OCI-M1 (cell line): ENCODE data around the gene ZNF423.

Experiments
- DNase-seq: peaks from one replicate; lab custom pipeline; 2025; lab: John Stamatoyannopoulos, UW

ZNF423 gene

DNA sequence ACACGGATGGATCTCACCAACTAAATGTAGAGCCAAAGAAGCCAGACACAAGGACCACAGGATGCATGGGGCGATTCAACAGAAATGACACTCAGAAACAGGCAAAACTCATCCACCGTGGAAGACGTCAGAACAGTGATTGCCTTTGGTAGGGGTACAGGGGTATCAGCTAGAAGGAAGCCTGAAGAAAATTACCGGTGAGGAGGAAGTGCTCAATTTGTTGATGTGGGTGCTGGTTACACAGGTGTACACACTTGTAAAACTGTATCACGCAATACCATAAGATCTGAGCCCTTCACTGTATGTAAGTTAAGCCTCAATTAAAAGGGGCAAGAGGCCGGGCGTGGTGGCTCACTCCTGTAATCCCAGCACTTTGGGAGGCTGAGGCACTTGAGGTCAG lies 256.2 kb downstream of the ZNF423 start:
- DNase-seq, result no peak

DNA sequence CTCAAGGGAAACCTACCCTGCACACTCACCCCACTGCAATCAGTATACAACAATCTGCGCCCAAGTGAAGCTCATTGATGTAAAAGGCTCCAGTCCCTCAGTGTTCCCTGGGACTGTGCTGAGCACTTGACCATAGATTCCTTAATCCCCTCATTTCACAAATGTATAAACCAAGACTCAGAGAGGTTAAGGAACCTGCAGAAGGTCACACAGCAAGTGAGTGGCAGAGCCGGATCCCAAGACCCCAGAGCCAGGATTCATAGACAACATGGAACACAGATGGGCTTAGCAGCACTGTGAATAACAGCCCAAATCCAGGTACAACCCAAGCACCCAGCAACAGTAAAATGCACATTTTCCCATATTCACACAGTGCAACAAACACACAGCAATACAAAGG lies 256.6 kb downstream of the ZNF423 start:
- DNase-seq, result no peak

DNA sequence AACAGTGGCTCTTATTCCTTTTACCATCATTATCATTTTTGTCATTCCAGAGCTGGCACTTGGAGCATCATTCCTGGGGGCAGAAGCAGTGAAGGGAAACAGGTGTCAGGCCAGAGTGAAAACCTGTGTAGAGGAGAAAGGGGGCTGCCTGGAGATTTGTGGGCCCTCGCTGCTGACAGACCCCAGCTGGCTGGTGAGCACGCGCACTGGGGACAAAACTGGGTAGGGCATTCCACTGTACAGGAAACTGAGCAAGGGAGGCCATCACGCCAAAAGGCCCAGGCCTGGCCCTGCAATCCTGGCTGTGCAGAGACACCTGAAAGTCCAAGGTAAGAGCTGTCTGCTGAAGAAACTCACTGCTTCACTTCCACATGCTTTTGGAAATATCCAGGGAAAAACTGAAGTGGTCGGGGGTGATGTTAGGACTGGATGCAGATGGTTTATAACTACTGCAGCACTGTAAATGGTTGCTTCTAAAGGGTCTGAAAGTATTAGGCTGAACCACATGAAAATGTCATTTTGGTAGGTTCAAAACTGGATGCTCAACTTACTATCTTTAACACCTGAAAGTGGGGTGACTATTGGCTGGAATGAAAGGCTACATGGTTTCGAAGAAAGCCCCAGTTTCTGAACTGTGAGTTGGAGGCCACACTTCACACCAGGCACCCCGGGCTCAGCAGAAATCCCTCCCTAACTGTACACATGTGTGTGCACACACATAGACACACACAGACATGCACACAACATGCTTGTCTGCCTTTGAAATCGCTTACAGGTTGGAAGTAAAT lies 257.3 kb downstream of the ZNF423 start:
- DNase-seq, result no peak

DNA sequence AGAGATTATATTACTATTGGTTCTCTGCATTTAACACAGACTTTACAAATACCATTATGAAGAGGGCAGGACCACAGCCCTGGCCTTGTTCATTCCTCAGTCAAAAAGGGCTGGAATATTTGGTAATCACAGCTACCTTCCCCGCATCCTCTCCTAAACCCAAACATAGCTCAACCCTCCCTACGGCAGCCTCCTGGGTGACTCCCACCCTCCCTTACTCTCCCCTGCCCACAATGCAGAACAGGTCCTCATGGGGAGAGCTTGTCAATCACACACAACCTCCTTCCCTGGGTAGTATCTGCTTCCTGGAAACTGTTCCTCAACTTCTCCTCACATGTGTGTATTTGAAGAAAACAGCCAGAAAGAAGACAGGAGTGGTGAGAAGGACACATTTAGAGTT lies 258.1 kb downstream of the ZNF423 start:
- DNase-seq, result no peak

DNA sequence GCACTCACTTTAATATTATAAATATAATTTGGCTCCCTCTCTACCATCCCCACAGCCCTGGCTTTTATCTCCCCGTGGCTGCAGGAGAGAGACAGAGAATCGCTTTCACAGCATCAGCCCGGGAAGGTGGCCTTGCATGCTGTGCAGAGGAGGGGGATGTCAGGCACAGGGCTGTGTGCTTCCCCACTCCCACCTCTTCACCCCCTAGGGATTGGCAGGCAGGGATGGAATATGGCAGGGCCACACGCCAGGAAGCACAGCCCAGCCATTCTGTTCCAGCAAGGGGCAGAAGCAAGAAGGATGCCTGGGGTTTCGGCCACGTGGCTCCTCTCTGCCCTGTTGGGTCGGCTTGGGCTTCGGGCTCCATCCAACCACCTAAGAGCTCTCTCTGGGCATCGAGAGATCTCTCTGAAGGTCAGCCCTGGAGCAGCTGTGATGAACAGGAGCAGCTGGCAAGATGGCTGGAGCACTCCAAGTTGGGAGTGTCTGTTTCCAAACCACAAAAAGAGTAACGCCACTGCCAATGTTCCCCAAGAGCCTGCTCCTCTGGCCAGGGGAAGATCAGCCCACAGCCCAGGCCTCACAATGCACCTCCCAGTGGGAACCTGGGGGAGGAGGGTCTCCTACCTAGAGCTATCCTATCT lies 259.1 kb downstream of the ZNF423 start:
- DNase-seq, result no peak

DNA sequence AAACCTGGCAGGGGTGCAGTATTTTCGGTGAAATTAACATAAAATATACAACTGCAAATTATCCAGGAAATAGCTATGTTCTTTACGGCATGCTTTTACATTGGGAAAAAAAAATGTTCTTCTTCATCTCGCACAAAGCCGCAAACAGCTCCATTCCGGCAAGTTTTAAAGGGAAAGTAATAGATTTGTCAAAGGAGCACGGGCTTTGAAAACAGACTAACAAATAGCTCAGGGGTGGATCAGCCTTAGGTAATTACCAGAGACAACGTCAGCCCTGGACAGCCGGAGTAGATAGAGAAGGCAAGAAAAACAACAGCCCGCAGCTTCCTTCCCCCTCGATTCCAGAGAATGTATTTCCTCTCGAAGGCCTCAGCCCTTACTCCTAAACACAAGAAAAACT lies 259.8 kb downstream of the ZNF423 start:
- no peak for DNase-seq

DNA sequence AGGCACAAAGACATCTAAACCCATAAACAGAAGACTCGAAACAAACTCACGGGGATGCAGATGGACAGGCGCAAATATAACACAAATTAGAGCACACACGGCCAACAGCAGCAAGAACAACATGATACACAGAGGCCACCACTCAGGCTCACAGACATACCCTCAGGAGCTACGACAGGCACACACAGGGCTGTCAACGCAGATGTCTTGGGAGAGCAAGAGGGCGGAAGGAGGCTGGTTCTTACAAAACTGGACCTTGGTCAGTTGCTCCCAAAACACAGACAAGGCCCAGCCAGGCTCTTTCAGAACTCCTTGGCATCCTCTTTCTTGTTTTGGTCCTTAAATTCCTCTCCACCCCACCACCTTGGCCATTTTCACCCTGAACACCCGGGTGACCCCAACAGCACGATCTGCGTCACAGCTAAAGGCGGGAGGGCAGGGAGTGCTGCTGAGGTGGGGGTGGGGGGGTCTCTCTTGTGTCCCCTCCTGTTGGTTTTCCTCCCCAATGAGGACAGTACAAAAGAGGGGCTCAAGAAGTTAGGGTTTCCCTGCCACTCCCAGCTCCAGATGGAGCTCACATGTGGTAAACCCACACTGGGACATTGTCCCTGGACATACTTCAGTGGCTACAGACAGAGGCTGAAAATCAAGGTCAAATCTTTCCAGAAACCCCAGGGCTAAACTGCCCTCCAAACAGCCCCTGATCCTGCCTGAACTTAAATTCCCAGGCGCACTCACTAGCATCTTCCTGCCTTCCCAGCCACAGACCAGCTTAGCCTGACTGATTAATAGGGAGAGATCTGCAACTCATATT lies 261.0 kb downstream of the ZNF423 start:
- DNase-seq, result no peak

DNA sequence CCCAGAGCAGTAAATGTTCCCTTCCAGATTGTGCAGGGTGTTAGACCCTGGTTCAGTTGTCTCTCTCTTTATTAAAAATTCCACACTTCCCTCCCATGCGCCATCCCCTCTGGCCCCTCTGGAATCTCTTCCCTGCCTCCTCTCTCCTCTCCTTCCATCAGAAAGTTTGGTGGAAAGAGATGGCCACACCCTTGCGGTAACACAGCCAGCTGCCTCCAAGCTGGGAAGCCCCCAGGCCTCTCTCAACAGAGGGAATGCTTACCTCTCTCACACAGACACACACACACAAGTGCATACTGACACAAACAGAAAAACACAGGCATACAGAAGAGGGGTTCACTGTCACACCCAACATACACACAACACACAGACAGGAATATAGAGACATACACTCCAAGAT lies 261.8 kb downstream of the ZNF423 start:
- no peak for DNase-seq

DNA sequence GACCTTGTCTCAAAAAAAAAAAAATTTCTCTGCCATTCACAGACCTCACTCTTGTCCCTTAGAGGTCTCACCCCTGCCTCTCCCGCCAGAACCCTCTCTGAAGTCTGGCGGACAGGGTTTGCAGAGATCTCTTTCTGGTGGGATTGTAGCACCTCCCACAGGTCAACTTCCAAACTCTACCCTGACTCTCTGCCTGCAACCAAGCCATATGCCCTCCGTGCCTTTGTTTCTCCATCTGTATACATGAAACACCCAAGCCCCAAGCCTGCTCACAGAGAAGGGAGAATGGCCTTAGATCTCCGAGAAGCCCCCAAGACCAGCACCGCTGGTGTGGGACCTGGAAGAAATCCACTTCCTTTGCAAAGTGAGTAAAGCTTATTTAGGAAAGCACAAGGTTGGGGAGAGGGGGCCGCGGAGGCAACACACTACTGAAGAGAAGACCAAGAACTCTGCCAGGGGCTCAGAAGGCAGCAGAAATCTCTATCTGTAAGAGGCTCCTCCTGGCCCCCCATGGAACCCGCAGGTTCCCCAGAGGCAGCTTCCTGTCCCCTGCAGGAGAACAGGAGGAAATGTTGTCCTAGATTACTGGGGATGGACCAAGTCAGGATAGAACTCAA lies 262.4 kb downstream of the ZNF423 start:
- DNase-seq, result no peak

DNA sequence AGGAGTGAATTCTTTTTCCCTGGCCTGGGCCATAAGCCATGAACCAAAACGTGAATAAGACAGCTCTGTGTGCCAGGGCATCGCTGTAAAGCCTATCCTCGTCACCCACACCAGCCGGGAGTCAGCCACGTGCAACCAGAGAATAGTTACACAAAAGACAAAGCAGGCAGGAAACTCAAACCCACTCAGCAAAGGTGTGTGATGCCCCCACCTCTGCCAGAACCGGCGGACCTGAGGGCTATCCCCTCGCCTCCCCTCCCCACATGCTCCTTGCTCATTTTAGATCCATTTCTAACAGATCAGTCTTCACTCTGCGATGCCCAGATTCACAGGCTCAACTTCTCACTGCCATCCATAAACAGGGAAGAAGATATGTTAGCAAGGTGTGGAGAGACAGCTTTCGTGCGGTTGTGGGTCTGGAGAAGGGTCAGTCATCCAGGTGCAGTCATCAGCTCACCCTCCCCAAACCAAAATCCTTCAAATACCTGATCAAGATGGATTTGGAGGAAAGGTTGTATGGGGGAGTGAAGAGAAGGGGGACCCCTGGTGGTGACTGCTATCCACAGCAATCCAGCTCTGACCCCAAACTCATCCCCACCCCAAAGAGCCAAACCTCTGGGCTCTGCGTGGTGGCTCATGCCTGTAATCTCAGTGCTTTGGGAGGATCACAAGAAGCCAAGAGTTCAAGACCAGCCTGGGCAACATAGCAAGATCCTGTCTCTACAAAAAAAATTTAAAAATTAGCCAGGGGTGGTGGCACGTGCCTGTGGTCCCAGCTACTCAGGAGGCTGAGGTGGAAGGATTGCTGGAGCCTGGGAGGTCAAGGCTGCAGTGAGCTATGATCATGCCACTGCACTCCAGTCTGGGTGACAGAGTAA lies 263.1 kb downstream of the ZNF423 start:
- peak; percentile 1 for DNase-seq

DNA sequence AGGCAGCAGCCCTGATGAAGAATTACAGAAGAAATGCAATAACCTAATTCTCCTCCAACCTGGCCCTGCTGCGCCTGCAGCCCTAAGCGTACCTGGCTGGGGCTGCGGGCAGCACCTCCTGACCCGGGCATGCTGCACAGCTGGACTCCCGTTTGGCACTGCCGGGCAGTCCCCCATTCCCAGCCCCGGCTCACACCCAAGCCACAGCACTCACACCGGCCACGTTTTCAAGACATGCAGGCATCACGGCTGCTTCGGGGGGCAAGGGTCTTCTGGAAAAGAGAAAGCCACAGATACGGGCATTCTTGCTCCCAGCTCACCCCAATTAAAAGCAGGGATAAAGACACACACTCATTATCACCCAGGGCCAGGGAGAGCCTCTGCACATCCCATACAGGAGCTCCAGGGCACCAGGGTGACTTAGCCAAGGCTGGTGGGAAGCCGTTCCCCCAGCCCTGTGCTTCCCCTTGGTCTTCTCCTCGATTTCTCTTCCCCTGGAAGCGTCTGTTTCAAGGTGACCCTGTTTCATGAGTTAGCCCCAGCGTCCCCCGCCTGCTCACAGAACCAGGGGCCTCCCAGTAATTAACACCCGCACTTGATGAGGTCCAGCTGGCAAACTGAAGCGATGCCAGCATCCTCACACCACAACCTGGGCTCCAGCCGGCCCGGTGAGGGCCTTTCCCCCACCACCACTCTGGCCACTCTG lies 265.6 kb downstream of the ZNF423 start:
- no peak for DNase-seq

DNA sequence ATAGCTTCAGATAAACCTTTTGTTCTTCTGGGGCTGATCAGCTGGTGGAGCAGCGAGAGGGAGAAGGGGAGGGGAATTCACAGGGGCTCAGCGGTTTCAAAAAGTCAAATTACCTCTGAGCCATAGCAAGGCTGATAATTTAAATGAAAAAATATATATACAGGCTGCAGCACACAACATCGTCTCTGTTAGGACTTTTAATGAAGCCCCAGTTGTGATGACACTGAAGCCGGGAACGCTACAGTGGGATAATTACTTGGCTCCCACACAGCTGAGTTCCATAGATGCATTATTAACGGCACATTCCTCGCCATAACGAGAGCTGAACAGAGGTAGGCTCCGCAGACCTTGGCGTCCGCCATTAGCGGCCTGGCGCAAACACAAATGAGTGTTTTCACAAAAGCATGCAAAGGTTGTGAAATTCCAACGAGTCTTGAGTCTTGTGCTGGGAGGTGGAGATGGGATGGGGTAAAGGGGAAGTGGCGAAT lies 266.3 kb downstream of the ZNF423 start:
- DNase-seq, result no peak

DNA sequence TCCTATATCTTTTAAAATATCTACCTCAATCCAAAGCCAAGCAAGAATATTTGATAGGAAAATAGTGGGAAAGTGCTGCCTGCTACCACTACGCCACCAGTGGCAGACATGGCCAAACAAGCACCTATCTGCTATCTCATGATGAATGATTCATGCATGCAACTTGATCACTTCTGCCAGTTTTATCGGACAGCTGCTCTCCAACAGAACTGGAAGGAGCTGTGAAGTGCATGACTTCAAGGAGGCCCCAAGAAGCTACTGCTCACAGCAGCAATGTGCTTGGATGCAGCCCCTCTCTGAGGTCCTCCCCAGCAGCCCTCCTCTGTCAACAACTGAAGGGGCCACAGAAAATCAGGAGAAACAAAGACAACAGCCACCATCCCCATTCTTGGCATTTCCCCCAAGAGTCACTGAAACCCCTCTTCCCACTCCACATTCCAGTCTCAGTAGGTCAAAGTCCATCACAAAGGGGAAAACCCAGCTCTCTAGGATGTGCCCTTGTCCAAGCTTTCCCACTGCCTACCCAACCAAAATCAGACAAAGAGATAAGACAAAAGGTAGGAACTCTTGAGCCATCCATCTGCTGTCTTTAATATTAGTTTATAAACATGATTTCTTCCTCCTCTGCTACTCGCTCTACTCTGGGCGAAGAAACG lies 267.1 kb downstream of the ZNF423 start:
- DNase-seq, result no peak

DNA sequence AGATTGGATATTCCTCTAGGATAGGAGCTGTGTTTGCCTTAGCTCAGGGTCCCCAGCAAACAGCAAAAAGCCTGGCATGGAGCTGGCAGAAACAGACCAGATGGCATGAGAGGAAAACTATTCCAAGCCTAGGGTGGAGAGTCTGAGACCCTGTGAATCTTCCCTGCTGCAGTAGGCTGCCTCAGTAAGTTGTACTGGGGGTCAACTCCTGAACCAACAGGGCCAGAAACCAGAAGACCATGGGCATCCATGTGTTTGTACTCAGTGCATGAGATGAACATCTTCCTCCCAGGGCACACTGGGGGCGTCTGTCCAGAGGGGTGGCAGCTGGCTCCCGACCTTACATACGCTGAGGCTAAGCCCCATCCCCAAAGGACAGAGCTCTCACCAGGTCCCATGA lies 267.9 kb downstream of the ZNF423 start:
- no peak for DNase-seq

DNA sequence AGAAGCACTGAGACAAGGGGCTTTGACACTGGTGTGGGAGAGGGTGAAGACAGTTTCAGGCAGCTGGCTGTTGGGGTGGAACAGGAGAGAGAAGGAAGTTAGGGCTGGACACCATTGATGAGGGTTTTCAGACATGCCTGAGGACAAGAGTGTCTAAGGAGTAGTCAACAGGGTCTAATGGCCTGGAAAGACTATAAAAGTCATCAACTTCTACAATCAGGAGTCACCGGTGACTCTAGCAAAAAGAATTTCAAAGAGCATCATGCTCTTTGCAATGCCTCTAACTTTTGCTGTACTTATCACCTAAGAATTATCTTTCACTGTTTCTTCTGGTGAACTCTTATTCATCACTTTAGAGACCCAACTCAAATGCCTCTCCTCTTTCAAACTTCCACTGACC lies 268.4 kb downstream of the ZNF423 start:
- no peak for DNase-seq

DNA sequence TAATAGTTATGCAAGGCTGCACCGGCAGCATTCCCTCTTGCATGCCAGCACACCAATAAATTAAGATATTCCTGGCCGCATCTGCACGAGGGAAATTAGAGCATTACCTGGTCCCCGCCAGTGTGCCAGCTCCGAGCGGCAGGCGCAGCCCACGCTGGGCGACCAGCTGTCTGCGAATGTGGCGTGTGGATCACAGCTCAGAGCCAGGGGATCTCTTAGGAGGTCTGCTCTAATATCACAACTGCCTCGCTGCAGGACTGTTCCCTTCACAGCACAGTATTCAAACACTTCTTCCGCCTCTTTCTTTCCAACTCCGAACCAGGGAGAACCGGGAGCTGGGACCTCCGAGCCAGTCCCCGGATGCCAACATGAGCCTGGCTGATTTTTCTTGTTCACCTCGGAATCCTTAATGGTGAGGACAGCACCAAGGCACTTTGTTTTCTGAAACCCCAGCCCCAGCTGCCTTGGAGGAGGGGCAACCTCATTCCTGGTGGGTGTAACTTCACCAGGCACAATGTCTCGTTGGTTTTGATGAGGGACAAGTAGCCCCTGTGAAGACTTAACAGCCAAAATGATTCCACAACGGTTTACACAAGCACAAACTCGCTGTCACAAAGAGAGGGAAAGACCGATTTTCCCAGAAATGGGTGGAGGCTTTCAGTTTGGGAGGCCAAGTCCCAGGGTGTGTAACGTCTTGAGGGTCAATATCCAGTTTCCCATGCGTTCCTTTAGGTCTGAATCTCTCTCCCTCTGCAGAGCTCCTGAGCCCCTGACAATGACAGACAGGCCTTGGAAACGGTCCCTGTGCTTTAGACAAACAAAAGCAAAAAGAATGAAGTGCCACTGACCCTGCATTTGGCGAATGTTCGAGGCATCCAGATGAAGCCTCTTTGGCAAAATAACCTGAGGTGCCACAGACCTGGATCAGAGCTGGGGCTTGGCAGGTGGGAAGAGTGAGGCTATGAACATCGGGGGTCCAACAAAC lies 269.2 kb downstream of the ZNF423 start:
- no peak for DNase-seq

DNA sequence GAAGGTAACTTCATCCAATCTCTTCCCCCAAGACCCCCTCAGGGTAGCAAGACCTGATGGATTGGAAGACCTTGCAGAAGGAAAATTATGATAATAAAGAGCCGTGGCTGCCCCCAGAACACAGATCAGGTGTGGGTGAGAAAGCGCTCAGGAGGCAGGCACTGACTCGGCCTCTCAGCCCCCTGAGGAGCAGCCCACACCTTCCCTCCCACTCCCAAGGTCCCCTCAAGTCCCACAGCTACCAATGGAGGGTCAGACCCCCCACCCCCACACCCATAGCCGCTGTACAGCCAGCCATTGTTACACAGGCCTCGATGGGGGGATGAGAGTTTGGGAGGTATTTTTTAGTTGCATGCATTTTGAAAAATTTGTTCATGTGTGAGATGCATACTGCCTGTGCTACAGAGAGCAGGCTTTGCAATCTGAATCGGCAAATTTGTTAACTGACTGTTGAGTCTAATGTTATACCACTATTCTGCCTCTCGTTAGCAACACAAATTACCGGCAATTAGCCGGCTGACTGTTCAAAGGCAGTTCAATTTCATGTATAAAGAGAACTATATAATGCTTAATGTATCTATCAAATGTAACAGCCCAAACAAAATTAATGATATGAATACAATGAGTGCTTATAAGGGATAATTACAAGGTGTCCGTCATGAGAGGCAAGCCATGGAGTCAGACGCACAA lies 270.6 kb downstream of the ZNF423 start:
- no peak for DNase-seq

DNA sequence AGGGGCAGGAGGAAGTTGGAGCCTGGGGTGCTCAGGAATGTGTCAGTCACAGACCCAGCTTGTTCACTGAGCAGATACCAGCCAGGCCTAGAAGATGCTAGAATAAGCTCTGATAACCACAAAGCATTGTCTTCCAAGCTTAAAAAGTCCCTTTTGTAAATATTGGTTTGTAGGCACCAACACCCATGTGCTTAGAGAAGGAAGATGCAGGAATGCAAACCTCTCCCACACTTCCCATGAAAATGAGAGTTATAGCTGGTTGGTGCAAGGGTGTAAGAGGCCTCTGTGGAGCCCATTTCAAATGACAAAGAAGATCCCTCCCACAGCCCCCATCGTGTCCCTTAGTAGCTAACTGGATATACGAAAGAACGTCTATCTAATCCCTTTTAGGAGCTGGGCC lies 272.0 kb downstream of the ZNF423 start:
- DNase-seq, result no peak
